Epithelial cell of proximal tubule (primary cell): ENCODE data around the gene SDHA. TPM values are rescaled to one million over a fixed set of nuclear protein-coding genes. Genes with fewer than 3 reads are reported as not detected.
"Not testable (repeated sequence)": the region's sequence is repeated elsewhere in the genome, so short reads cannot be mapped to it uniquely, and the experiment has no call there.

Source experiments
- DNase-seq: peaks from one replicate; pipeline ENCODE4 v3.0.0-alpha.2; 2011; ENCODE audit warnings: low read depth
- H3K4me3 ChIP-seq: 2 replicates; pipeline ENCODE4 v1.5.1; 2011; ENCODE audit warnings: low read depth, mild to moderate bottlenecking, low read length
- total RNA-seq: library from RNA; depleted of rRNA; stranded (reverse); fragments of >200 nt; gene quantifications from 2 replicates; pipeline ENCODE4 v1.2.3, GENCODE V29; 2015
- TF ChIP-seq, protein P1 (sequence below): conservative IDR thresholded peaks from 2 replicates; pipeline ENCODE4 v1.5.1; 2012; ENCODE audit warnings: low read depth, mild to moderate bottlenecking, low read length

SDHA gene
- total RNA-seq, 1 donor from 2014 or later = 103 TPM

DNA sequence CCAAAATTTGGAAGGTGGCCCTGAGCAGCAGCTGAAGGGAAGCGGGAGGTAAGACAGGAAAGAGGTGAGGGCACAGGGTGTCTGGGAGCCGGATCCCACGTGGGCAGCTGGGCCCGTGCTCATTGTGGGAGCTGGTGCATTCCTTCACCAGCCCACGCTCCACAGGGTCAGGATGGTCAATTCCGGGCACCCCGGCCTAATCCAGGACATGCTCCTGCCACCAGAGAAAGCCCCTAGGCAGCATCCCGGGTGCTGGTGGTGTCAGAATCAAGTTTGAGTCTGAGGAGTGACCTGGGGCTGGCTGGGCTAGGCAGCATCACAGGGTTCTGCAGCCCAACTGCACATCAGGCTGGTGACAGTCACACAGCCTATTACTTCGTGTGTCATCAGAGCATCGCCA lies 46.2 kb downstream of the SDHA start:
- no peak overlapping the region for H3K4me3 ChIP-seq
- TF ChIP-seq, protein P1, sequence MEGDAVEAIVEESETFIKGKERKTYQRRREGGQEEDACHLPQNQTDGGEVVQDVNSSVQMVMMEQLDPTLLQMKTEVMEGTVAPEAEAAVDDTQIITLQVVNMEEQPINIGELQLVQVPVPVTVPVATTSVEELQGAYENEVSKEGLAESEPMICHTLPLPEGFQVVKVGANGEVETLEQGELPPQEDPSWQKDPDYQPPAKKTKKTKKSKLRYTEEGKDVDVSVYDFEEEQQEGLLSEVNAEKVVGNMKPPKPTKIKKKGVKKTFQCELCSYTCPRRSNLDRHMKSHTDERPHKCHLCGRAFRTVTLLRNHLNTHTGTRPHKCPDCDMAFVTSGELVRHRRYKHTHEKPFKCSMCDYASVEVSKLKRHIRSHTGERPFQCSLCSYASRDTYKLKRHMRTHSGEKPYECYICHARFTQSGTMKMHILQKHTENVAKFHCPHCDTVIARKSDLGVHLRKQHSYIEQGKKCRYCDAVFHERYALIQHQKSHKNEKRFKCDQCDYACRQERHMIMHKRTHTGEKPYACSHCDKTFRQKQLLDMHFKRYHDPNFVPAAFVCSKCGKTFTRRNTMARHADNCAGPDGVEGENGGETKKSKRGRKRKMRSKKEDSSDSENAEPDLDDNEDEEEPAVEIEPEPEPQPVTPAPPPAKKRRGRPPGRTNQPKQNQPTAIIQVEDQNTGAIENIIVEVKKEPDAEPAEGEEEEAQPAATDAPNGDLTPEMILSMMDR = no peak
- no peak for DNase-seq

DNA sequence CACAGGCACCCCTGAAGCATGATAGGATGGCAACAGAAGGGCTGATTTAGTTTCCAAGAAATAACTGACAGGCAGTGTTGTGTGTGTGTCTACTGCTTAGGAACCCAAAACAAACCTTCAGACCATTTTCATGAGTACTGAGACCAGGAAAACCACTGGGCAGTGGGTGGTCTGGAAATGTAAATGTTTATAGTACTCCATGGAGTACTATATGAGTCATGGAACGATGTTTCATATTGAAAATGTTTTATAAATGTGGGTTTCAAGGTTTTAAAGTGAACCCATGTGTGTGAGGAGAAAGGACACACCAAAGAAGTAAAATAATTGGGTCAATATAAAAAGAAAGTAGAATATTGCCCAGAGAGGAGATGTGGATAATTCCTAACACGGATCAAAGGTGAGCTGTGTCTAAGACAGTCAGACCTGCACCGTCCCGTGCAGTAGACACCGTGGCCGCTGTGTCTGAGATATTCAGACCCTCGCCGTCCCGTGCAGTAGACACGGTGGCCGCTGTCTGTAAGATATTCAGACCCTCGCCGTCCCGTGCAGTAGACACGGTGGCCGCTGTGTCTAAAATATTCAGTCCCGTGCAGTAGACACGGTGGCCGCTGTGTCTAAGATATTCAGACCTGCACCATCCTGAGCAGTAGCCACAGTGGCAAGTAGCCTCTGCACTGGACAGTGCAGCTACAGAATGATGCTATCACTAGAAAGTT lies 48.3 kb downstream of the SDHA start:
- H3K4me3 ChIP-seq, DNase-seq: not testable (repeated sequence)

DNA sequence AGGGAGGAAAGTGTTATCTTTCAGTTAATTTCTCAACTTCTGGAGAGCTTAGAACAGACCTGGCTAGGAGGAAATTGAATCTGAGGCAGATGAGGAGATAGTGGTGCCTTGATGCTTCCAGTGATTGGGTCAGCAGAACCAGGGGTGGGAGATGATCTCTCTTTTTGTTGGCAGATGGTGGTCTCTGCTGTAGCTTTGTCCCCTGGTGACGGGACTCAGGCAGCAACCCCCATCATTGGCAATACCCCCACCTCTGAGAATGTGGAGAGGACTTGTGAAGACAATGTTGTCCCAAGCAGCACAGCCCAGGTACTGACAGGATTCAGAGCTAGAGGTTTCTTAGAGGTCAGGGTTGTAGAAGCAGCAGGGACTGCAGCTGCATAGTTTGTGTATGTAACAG lies 49.6 kb downstream of the SDHA start:
- TF ChIP-seq, protein P1 = no peak
- no peak overlapping the region for H3K4me3 ChIP-seq
- no peak for DNase-seq

DNA sequence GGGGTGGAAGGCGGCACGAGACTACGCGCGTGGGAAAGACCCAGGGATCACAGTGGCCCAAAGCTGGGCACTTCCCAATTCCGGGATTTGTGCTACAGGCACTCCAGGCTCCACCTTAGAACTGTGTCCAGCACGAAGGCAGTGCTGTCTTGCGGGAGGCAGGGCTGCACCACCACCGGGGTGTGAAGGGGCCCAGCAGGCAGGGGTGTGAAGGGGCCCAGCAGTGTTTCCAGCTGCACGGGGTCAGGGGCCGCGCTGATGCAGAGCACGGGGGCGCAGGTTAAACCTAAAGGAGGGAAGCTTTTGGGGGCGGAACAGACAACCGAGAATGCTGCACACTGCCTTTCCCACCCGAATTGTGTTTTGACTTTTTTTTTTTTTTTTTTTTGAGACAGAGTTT lies 52.2 kb downstream of the SDHA start:
- no peak for DNase-seq
- H3K4me3 ChIP-seq = peak overlapping the region; percentile 63
- TF ChIP-seq, protein P1 = no peak

DNA sequence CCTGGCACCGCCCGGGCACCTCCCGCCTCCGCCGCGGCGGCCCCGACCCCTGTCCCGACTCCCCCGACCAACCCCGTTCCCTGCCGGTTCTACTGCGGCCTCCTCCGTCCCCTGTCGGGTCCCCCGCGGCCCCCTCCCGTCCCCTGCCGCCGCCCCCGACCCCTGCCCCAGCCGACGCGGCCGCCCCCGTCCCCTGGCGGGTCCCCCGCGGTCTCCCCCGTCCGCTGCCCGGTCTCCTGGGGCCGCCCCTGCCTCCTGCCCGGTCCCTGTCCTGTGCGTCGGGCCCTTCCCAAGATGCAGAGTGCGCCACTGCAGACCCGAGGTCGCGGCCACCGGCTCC lies 53.7 kb downstream of the SDHA start:
- DNase-seq = not testable (repeated sequence)
- peak overlapping the region; percentile 88 for H3K4me3 ChIP-seq

DNA sequence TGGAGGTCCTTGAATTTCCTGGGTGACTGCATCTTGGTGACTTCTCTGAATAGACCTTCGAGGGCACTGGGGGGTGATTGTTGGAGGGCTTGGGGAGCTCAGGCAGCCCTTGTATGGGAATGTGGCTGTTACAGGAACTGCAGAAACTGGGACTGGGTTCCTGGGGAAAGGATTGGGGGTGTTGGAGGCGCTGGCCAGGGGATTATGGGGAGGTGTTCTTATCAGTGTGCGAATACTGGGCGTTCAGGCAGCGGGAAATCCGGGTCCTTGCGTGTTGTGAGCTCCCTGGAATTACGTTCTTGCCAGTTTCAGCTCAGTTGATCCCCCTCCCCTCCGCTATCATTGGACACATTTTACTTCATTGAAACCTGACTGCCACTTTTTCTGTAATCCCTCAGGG lies 55.0 kb downstream of the SDHA start:
- H3K4me3 ChIP-seq = peak overlapping the region; percentile 37
- not testable (repeated sequence) for DNase-seq

DNA sequence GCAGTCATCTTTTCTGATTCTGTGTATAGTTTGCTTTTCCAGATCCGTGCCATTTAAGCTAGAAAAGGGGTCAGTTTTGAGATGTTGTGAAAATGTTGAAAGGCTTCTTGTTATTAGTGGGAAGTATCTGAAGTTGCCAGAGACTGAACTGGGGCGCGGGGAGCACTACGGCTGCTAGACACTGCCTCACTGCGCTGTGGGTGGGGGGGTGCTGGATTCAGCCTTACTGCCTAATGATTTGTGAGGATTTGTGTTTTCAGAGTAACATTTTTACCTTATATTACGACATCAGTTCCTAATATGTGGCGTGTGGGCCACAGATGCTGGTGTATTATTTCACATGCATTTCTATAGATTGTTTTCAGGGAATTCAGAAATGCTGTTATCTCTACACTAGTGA lies 55.4 kb downstream of the SDHA start:
- H3K4me3 ChIP-seq = peak overlapping the region; percentile 37
- not testable (repeated sequence) for DNase-seq

DNA sequence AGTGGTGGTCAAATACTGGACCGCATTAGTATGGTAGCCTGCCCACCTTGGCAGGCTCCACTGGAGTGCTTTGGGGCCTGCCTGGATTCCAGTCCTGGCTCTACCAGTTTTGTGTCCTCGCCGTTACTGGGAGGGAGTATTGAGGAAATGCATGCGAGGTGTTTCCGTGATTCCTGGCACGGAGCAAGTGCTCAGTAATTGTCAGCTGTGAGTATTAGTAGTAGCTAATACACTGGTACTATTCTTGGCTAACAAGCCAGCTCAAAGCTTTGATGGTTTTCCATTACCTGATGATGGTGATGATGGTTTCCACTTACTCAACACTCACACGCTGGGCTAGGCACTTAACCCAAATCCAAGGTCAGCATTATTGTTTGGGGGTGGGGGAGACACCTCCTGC lies 56.2 kb downstream of the SDHA start:
- DNase-seq, H3K4me3 ChIP-seq: not testable (repeated sequence)

DNA sequence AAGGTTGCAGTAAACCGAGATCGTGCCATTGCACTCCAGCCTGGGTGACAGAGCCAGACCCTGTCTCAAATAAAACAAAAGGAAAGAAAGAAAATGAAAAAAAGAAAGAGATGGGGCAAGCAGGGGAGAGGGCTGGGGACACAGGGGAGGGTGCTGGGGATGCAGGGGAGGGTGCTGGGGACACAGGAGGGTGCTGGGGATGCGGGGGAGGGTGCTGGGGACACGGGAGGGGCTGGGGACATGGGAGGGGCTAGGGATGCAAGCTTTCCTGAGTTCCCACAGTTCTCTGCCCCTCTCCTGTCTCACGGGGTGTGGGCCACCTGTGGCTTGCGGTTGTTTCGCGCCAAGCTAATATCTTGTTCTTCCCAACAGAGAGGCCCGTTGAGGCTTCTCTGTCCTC lies 60.5 kb downstream of the SDHA start:
- H3K4me3 ChIP-seq = no peak overlapping the region
- TF ChIP-seq, protein P1 = no peak
- no peak for DNase-seq

DNA sequence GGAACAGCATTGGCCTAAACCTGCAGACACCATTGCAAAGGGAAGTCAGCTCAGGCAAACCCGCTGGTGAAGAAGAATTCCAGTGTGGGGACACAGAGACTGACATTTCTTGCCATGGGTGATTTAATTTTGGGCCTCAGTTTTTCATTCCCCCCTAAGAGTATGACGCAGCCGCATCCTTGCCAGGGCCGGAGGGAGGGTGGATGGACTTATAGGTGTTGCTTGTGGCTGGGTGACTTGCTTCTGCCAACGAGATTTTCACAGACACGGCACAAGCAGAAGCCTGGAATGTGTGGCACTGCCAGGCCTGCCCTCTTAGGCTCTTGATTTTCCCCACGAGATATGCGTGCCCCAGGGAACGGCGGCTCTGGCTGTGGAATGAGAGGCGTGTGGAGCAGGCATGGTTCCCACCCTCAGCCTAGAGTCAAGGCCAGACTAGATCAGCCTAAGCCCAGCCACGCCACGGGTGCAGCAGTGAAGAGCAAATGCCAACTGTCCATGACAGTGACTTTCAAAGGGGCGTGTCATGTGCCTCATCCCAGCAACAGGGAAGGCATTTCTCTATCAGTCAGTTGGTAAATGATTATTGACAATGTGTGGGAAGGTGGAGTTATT lies 61.0 kb downstream of the SDHA start:
- not testable (repeated sequence) for DNase-seq, H3K4me3 ChIP-seq
